NCI-H526 (cell line): ENCODE results near the gene C10orf53.
"Not testable (repeated sequence)": the region's sequence is repeated elsewhere in the genome, so short reads cannot be mapped to it uniquely, and the experiment has no call there.

ENCODE experiments used
- DNase-seq, 2 experiments: peaks; one replicate each; lab custom pipeline; 2025; lab: John Stamatoyannopoulos, UW

The C10orf53 gene

DNA sequence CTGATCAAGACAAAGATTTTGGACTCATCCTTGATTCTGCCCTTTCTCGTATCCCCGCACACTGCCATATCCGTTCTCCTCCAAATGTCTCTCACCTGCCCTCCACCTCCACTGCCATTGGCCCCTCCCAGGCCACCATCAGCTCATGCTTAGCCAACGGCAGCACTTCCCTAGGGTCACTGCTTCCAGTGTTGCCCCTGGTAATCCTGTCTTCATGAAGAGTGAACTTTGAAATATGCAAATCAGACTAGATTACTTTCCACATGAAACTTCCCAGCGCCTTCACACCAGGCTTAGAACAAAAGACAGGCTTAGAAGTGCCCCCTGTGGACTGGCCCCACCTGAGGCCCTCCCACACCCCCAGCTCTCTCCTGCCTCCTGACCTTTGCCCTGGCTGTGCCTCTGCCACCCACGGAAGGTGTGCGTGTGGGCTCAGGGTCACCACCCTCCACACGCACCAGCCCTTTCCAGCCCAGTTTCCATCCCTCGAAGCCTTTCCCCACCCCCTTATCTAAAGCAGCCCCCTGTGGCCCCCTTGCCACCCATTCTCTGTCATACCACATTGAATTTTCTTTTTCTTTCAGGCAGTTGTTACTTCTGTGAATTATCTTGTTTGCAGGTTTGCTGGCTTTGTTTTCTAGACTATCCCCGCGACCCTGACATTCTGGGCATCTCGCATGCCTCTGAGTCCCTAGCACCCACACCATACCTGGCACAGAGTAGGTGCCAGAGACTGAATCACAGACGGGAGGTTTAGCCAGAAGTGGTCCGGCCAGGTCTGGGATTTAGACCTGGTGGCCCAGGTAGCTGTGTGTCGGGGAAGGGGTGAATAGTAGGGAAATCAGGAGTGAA, 26.8 kb upstream of the C10orf53 start:
- peak; percentile 89 for DNase-seq

DNA sequence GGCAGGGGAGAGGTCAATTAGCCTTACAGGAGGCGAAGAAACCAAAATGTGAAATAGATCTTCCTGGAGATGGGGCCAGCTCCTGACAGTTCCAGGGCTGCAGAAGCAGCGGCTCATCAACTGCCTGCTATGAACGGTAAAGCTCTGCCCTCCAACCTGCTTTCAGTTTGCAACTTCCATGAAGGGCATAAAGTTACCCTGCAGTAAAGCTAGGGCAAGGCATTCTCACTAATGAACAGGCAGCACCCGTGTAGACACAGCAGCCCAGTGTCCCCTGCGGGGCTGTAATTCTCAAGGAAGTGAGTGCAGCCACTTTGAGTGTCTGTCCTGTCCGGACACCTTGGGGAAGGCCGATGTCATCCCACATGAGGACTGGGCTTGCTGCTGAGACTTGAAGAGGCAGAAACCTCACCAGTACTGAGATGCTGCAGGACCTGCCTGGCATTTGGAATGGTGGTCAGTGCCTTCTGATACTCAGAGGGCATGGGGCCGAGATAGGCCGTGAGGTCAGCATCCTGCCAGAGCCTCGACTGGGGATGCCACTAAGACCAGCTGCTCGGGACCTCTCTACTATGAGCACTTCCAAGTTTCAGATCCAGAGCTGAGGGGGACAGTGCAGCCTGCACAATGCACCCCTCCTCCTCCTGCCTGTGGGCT, 26.1 kb upstream of the C10orf53 start:
- DNase-seq, result no peak

DNA sequence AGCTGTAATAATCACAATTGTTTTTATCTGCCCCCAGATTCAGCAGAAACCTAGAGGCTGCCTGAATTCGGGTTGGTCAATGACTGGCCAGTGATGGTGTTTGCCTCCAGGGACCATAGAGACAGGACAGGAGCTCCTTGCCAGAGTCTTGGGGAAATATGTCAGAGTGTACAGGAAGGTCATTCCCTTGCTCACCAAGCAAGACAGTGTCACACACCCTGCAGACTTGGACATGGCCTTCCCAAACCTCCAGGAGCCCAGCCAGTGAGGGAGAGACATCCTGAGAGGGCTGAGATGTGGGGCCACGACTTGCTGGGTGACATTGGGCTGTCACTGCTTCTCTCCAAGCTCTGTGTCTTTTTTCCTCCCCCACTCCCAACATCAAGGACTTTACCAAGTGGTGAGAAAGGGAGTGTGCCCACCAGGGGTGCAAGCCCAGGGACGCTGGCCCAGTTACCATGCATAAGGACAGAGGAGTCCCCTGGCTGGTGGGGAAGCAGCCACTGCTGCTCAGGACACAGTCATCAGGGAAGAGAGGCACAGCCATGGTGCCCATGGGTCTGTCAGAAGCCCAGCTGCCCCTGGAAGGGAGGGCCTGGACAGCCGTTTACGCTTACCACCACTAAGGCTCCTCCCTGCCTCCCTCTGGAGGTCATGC, 25.3 kb upstream of the C10orf53 start:
- DNase-seq, result no peak

DNA sequence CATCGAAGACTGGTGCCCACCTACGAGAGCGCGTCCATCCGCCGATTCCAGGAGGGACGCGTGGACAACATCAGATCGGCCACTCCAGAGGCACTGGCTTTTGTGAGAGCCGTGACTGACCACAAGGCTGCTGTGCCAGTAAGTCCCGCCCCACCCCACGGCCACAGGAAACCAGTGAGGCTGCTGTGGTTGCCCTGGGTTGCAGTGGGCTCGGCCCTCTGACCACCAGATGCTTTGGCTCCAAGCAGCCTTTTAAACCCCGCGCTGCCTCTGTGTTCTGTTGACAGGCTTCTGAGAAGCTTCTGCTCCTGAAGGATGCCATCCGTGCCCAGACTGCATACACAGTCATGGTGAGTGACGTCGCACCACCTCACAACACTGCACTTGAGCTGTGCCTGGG, 24.4 kb upstream of the C10orf53 start:
- no peak for DNase-seq

DNA sequence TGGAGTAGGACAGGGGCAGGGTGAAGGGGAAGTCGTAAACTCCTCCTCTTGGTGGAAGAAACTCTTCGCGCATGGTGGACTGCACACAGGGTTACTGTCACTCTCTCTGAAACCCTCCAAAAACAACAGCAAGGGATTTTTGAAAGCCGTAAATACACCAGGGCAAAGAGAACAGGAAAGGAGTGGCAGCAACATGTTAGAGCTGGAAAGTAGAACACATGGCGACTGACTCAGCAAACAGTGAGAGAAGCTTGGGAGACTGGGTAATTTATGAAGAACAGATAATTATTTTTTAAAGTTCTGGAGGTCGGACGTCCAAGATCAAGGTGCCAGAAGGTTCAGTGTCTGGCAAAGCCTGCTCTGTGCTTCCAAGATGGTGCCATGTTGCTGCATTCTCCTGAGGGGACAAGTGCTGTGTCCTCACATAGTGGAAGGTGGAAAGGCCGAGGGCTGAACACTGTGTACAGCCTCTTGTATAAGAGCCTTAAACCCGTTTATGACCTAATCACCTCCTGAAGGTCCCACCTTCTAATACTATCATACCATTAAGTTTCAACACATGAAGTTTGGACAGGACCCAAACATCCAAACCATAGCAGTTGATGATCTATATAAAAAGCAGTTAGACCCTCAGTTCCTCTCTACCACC, 22.5 kb upstream of the C10orf53 start:
- no peak for DNase-seq

DNA sequence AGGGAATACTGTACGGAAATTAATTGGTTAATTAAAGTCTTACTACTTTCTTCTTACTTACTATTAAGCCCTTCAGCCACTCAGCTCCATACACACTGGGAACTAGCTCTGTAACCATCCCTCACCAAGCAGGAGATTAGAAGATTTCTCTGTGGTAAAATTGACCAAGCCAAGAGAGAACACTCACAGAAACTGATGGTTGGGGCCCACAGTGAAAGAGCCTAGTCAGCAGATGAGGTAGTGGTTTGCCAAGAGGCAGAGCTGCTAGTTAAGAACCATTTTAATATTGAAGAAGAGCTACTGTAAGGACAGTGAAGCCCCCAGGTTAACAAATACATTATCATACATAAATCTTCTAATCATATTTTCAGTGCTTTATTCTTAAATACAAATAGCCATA, 21.8 kb upstream of the C10orf53 start:
- DNase-seq, result no peak

DNA sequence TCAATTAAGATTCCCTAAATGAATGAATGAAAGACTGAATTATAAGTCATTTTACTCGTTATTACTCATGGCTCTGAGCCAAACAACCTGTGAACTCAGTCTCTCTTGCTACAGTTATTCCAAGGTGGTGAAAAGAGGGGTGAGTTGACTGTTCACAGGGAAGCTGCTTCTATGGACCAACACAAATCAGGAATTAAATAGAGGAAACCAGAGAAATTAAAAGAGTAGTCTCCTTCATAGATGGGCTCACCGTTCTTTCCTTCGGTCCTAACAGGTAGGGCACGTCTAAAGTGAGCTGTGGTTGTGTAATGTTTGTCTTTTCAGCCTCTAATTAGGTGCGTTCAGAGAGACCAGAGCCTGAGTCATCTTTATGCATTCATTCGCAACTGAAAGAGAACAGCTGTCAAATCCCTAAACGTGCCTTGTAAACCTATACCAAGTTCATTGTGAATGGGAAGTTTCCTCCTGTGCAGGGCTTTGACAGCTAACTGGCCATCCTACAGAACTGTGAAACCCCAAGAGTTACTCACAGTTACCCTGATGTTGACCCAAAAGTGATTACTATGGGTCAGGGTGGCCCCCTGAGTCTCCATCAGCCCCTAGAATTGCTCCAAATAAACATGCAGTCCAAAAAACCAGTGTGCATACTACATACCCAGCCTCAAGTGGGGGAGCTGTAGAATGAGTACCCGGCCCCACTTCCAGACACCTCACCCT, 18.2 kb upstream of the C10orf53 start:
- DNase-seq, result no peak

DNA sequence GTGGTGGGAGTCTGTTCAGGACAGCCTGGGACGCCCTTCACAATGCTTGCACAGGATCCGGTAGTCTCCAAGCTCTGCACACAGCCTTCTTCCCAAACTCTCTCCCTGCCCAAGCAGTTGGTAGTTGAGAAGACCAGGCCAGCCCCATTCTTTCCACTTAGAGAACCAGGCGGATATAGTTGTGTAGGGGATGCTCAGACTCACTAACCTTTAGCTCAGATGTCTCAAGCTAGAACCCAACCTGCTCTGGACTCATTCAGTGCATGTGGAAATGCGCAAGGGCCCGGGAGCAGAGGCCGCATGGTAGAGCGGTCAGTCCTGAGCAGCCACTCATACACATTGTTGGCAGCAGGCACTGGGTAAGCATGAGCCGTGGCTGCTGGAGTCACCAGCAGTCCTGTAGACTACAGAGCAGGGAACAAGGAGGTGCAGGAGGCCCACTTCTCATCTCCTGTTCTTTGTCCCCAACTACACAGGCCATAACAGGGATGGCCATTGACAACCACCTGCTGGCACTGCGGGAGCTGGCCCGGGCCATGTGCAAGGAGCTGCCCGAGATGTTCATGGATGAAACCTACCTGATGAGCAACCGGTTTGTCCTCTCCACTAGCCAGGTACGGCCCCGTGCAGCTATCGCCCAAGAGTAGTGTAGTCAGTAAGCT, 17.2 kb upstream of the C10orf53 start:
- no peak for DNase-seq

DNA sequence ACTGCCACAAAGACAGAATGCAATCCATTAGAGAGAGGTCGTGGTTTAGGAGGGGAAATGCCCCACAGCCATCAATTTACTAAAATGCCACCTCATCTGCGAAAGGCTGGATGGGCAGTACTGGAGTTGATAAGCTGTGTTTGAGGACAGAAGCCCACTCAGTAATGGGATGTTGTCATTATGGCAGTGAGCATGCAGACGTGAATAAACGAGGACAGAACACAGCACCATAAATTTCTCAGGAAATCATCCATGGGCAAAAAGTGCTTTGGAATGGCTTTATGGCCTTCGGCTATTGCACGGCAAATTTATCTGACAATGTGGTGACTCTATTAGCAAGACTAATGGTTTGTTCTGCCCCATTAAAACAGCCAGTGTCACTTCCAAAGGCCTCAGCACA, 15.9 kb upstream of the C10orf53 start:
- no peak for DNase-seq

DNA sequence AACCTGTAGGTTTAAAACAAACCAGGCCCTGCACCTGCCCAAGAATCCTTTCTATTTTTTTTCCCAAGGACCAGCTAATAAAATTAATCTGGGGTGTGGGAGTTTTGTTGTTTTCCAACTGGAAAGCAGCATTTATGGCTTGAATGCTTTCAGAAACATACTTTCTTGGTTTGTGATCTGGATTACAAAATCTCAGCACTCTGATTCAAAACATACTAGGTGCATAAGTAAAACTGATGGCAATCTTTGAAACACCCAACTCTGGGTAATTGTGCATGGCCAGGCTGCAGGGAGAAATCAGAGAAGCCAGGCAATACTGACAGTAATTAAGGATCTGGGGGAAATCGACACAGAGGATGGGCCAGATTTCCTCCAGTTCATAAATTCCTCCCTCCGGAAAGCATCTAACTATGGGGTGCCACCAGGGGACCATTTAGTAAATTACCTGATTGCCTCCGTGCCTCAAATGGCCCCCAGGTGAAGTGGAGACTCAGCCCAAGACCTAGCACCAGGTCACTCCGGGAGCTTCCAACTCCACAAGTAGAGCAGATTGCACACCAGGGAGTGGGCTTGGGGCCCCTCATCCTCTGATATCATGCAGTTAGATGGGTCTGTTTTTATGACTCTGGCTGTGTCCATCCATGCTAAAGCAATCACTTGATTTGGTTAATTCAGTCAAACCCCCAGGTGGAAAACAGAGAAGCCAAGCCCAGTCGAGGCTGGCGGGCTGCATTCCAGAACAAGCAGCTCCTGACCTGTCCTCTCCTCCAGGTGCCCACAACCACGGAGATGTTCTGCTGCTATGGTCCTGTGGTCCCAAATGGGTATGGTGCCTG, 15.2 kb upstream of the C10orf53 start:
- no peak for DNase-seq

DNA sequence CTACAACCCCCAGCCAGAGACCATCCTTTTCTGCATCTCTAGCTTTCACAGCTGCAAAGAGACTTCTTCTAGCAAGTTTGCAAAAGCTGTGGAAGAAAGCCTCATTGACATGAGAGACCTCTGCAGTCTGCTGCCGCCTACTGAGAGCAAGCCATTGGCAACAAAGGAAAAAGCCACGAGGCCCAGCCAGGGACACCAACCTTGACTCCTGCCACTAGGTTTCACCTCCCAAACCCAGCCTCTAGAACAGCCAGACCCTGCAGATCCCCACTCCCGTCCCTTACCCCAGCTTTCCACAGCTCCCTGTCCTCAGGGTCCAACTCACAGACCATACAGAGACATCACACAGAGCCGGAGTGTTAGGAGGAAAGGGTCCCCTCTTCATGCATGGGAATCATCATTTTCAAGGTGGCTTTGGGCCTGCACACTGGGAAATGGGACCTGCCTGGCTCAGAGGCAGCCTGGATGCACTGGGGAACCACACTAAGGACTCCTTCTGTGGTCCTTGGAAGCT, 14.6 kb upstream of the C10orf53 start:
- DNase-seq, result no peak

DNA sequence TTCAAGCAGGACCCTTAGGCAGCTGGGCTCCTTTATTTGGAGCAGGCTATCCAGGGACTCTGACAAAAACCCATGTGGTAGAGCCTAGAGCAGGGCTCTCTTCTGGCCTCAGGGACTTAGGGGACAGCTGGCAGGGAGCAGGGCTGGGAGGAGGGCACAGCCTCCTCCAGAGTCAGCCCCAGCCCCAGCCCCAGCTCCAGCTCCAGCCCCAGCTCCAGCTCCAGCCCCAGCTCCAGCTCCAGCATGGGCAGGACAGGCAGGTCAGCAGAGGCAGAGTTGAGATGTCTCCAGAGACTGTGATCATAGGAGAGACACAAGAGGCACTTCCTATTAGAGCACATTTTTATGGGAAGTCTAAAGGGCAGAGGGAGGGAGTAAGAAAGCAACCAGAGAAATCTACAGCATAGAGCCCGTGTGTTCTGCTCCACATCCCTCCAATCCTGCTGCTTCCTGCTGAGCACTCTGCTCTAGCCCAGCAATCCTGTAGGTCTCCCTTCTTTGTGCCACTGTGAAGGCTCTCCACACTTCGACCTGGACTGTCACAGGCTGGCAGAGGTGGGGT, 13.3 kb upstream of the C10orf53 start:
- DNase-seq, result no peak

DNA sequence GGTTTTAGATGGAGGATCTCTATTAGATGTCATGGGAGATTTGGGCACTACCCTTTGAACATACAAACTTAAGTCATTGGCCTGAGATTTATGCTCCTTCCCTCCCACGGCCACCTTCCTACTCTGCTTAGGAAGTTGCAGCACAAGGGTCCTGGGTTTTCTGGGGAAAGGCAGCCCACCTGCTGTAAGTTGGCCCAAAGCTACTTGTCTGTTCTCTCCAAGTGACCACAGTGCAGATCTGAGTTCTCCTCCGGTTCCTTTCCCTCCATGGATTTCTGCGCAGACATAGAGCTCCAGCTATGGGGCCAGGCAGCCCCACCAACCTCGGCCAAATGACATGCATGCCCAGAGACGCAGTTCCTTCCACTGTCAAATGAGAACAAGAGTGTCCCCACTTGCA, 12.8 kb upstream of the C10orf53 start:
- no peak for DNase-seq

DNA sequence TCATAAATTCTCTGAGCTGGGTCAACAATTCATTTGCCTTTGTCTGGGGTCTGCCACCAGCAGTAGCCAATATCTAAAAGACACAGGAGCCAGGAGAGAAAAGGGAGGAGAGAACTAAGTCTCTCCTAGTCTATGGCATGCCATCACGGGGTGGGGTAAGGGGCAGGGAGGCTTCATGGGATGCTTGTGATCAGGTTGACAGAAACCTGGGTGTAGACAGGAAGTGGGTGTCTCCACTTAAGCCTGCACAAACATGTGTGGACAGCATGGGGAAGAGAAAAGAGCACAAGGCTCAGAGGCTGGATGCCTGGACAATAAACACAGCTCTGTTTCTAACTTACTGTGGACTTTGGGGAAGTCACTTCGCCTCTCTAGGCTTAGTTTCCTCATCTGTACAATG, 11.5 kb upstream of the C10orf53 start:
- no peak for DNase-seq

DNA sequence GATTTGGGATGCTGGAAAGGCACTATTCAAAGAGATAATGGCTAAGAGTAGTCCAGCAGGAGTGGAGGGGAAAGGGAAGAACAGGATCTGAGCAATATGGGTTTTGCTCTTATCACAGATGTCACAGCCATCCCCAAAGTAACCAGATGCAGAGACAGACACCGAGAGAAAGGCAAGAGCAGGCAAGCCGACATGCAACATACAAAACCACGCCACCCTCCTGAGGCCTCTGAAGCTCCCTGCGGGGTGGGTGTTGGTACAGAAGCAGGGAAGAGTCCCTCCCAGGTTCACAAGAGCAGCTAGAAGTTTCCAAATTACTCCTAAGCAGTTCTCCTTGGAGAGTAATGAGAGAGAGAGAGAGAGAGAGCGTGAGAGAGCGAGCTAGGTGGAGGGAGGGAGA, 10.8 kb upstream of the C10orf53 start:
- no peak for DNase-seq

DNA sequence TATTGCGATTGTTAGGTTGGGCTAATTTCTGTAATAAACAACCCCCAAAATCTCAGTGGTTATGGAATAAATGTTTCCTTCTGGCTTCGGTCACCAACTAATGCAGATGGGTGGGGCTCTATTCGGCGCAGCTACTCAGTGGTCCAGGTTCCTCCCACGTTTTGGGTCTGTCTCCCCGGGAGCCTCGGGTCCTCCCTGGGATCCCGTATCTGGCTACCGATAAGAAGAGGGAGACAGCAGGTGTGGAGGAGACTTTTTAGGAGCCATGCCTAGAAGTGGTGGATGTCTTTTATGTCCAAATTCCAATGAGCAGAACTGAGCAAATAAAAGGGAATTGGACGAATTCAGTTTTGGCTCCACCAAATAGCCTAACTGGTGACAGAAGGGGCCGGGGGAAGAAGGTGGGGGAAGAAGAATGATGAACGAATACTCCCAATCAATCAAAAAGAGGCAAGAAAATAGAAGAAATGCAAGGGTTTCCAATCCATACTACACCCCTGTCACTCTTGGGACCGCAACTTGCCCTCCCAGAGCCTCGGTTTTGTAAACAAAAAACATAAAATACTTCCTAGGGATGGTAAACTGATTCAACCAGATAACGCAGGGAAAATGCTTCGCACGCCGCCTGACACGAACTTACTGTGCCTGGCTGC, 498 bp upstream of the C10orf53 start:
- no peak for DNase-seq

DNA sequence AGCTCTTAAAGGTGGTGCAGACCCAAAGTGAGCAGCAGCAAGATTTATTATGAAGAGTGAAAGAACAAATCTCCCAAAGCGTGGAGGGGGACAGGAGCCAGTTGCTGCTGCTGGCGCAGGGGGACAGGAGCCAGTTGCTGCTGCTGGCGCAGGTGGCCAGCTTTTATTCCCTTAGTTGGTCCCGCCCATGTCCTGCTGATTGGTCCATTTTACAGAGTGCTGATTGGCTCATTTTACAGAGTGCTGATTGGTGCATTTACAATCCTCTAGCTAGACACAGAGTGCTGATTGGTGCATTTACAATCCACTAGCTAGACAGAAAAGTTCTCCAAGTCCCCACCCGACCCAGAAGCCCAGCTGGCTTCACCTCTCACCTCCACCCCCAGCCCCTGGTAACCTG, 3.0 kb downstream of the C10orf53 start:
- DNase-seq, result not testable (repeated sequence)

DNA sequence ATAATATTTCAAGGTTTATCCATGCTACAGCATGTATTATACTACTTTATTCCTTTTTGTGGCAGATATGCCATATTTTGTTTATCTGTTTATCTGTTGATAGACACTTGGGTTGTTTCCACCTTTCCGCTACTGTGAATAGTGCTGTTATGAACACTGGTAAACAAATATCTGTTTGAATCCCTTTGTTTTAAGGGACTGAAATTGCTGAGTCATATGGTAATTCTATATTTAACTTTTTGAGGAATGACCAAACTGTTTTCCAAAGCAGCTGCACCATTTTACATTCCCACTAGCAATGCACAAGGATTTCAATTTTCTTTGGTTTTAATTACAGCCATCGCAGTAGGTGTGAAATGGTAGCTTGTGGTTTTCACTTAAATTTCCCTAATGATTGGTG, 3.4 kb downstream of the C10orf53 start:
- no peak for DNase-seq

DNA sequence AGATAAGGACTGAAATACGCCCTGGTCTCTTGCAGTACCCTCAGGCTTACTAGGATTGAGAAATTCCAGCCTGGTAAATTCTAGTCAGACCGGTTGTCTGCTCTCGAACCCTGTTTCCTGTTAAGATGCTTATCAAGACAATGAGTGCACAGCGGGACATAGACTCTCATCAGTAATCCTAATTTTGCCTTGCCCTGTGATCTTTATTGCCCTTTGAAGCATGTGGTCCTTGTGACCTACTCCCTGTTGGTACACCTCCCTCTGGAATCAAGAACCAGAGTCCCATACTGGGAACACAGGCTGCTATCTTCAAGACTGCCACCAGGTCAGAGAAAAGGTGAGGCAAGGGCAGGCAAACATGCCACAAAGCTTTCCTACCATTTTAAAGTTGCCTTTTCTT, 7.2 kb downstream of the C10orf53 start:
- DNase-seq, result no peak
